WTC11 (cell line): ENCODE data around the gene SLC35F1.

Source experiments
- ATF1 ChIP-seq: sonication (generic); formaldehyde crosslinking; IDR thresholded peaks from 2 replicates; pipeline ENCODE4 v1.8.1; 2023; ENCODE audit warnings: mild to moderate bottlenecking, moderate library complexity, missing genetic modification reagents
- GABPB1 ChIP-seq: sonication (generic); formaldehyde crosslinking; IDR thresholded peaks from 2 replicates; pipeline ENCODE4 v1.8.1; 2023; ENCODE audit warnings: mild to moderate bottlenecking, missing genetic modification reagents
- SP1 ChIP-seq: sonication (generic); formaldehyde crosslinking; conservative IDR thresholded peaks from 2 replicates; pipeline ENCODE4 v1.8.1; 2022; ENCODE audit warnings: missing genetic modification reagents
- ZNF317 ChIP-seq: sonication (generic); formaldehyde crosslinking; IDR thresholded peaks from 2 replicates; pipeline ENCODE4 v1.8.1; 2023; ENCODE audit warnings: low read depth, mild to moderate bottlenecking, moderate library complexity, missing genetic modification reagents, borderline replicate concordance
- ZNF671 ChIP-seq: fragments of 250-450 bp; sonication (Bioruptor Pico); IDR thresholded peaks from 2 replicates; pipeline ENCODE4 v1.8.0; 2021; ENCODE audit warnings: mild to moderate bottlenecking
- TF ChIP-seq, protein P1 (sequence below): sonication (generic); formaldehyde crosslinking; IDR thresholded peaks from 2 replicates; pipeline ENCODE4 v1.8.0; 2022; ENCODE audit warnings: missing genetic modification reagents
- TF ChIP-seq, protein P2 (sequence below): fragments of 200-600 bp; IDR thresholded peaks from 2 replicates; pipeline ENCODE4 v1.8.0; 2022; ENCODE audit warnings: antibody characterized with exemption
- TF ChIP-seq, protein P3 (sequence below): sonication (generic); formaldehyde crosslinking; IDR thresholded peaks from 2 replicates; pipeline ENCODE4 v1.8.1; 2022; ENCODE audit warnings: missing genetic modification reagents, borderline replicate concordance
- TF ChIP-seq, protein P4 (sequence below): sonication (generic); formaldehyde crosslinking; IDR thresholded peaks from 2 replicates; pipeline ENCODE4 v1.8.1; 2023; ENCODE audit warnings: mild to moderate bottlenecking, missing genetic modification reagents, moderate library complexity
- TF ChIP-seq, protein P5 (sequence below): sonication (generic); formaldehyde crosslinking; IDR thresholded peaks from 2 replicates; pipeline ENCODE4 v1.8.1; 2022; ENCODE audit warnings: low read depth, mild to moderate bottlenecking, moderate library complexity, missing genetic modification reagents, borderline replicate concordance
- TF ChIP-seq, protein P6 (sequence below): sonication (generic); formaldehyde crosslinking; IDR thresholded peaks from 2 replicates; pipeline ENCODE4 v1.8.0; 2023; ENCODE audit warnings: missing genetic modification reagents
- TF ChIP-seq, protein P7 (sequence below): sonication (generic); formaldehyde crosslinking; conservative IDR thresholded peaks from 2 replicates; pipeline ENCODE4 v1.8.1; 2022; ENCODE audit warnings: mild to moderate bottlenecking, missing genetic modification reagents
- TF ChIP-seq, protein P8 (sequence below): sonication (generic); formaldehyde crosslinking; IDR thresholded peaks from 2 replicates; pipeline ENCODE4 v1.8.1; 2023; ENCODE audit warnings: mild to moderate bottlenecking, missing genetic modification reagents
- TF ChIP-seq, protein P9 (sequence below): sonication (generic); formaldehyde crosslinking; IDR thresholded peaks from 2 replicates; pipeline ENCODE4 v1.8.0; 2022; ENCODE audit warnings: mild to moderate bottlenecking, missing genetic modification reagents

DNA sequence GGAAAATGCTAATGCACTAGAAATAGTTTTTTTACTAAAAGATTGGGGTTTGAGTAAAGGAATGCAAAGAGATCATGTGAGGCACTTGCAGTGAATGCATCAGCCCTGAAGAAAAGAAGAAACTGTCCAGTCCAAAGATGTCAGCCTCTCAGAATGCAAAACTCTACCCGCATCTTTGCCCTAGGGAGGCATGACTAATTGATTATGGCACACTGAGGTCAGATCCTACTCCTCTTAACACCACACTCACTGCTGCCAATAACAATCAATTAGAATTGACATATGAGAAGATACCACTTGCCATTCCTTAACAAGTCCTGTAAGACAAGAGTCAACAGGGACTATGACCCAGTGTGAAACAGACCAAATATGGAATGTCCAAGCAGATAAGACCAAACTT is 378.7 kb downstream of the SLC35F1 start:
- TF ChIP-seq, protein P1, sequence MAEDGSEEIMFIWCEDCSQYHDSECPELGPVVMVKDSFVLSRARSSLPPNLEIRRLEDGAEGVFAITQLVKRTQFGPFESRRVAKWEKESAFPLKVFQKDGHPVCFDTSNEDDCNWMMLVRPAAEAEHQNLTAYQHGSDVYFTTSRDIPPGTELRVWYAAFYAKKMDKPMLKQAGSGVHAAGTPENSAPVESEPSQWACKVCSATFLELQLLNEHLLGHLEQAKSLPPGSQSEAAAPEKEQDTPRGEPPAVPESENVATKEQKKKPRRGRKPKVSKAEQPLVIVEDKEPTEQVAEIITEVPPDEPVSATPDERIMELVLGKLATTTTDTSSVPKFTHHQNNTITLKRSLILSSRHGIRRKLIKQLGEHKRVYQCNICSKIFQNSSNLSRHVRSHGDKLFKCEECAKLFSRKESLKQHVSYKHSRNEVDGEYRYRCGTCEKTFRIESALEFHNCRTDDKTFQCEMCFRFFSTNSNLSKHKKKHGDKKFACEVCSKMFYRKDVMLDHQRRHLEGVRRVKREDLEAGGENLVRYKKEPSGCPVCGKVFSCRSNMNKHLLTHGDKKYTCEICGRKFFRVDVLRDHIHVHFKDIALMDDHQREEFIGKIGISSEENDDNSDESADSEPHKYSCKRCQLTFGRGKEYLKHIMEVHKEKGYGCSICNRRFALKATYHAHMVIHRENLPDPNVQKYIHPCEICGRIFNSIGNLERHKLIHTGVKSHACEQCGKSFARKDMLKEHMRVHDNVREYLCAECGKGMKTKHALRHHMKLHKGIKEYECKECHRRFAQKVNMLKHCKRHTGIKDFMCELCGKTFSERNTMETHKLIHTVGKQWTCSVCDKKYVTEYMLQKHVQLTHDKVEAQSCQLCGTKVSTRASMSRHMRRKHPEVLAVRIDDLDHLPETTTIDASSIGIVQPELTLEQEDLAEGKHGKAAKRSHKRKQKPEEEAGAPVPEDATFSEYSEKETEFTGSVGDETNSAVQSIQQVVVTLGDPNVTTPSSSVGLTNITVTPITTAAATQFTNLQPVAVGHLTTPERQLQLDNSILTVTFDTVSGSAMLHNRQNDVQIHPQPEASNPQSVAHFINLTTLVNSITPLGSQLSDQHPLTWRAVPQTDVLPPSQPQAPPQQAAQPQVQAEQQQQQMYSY: no peak
- TF ChIP-seq, protein P2, sequence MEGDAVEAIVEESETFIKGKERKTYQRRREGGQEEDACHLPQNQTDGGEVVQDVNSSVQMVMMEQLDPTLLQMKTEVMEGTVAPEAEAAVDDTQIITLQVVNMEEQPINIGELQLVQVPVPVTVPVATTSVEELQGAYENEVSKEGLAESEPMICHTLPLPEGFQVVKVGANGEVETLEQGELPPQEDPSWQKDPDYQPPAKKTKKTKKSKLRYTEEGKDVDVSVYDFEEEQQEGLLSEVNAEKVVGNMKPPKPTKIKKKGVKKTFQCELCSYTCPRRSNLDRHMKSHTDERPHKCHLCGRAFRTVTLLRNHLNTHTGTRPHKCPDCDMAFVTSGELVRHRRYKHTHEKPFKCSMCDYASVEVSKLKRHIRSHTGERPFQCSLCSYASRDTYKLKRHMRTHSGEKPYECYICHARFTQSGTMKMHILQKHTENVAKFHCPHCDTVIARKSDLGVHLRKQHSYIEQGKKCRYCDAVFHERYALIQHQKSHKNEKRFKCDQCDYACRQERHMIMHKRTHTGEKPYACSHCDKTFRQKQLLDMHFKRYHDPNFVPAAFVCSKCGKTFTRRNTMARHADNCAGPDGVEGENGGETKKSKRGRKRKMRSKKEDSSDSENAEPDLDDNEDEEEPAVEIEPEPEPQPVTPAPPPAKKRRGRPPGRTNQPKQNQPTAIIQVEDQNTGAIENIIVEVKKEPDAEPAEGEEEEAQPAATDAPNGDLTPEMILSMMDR: no peak
- TF ChIP-seq ATF1 (CRISPR knock-in tag): no peak
- TF ChIP-seq, protein P3, sequence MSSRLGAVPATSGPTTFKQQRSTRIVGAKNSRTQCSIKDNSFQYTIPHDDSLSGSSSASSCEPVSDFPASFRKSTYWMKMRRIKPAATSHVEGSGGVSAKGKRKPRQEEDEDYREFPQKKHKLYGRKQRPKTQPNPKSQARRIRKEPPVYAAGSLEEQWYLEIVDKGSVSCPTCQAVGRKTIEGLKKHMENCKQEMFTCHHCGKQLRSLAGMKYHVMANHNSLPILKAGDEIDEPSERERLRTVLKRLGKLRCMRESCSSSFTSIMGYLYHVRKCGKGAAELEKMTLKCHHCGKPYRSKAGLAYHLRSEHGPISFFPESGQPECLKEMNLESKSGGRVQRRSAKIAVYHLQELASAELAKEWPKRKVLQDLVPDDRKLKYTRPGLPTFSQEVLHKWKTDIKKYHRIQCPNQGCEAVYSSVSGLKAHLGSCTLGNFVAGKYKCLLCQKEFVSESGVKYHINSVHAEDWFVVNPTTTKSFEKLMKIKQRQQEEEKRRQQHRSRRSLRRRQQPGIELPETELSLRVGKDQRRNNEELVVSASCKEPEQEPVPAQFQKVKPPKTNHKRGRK: no peak
- no peak for TF ChIP-seq GABPB1 (CRISPR knock-in tag)
- TF ChIP-seq, protein P4, sequence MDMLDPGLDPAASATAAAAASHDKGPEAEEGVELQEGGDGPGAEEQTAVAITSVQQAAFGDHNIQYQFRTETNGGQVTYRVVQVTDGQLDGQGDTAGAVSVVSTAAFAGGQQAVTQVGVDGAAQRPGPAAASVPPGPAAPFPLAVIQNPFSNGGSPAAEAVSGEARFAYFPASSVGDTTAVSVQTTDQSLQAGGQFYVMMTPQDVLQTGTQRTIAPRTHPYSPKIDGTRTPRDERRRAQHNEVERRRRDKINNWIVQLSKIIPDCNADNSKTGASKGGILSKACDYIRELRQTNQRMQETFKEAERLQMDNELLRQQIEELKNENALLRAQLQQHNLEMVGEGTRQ (CRISPR knock-in tag): no peak
- no peak for TF ChIP-seq ZNF317
- TF ChIP-seq, protein P5, sequence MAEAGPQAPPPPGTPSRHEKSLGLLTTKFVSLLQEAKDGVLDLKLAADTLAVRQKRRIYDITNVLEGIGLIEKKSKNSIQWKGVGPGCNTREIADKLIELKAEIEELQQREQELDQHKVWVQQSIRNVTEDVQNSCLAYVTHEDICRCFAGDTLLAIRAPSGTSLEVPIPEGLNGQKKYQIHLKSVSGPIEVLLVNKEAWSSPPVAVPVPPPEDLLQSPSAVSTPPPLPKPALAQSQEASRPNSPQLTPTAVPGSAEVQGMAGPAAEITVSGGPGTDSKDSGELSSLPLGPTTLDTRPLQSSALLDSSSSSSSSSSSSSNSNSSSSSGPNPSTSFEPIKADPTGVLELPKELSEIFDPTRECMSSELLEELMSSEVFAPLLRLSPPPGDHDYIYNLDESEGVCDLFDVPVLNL: no peak
- TF ChIP-seq, protein P6, sequence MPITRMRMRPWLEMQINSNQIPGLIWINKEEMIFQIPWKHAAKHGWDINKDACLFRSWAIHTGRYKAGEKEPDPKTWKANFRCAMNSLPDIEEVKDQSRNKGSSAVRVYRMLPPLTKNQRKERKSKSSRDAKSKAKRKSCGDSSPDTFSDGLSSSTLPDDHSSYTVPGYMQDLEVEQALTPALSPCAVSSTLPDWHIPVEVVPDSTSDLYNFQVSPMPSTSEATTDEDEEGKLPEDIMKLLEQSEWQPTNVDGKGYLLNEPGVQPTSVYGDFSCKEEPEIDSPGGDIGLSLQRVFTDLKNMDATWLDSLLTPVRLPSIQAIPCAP (CRISPR knock-in tag): no peak
- TF ChIP-seq ZNF671 (CRISPR knock-in tag): no peak
- TF ChIP-seq, protein P7, sequence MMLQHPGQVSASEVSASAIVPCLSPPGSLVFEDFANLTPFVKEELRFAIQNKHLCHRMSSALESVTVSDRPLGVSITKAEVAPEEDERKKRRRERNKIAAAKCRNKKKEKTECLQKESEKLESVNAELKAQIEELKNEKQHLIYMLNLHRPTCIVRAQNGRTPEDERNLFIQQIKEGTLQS: no peak
- TF ChIP-seq SP1 (CRISPR knock-in tag): no peak
- TF ChIP-seq, protein P8, sequence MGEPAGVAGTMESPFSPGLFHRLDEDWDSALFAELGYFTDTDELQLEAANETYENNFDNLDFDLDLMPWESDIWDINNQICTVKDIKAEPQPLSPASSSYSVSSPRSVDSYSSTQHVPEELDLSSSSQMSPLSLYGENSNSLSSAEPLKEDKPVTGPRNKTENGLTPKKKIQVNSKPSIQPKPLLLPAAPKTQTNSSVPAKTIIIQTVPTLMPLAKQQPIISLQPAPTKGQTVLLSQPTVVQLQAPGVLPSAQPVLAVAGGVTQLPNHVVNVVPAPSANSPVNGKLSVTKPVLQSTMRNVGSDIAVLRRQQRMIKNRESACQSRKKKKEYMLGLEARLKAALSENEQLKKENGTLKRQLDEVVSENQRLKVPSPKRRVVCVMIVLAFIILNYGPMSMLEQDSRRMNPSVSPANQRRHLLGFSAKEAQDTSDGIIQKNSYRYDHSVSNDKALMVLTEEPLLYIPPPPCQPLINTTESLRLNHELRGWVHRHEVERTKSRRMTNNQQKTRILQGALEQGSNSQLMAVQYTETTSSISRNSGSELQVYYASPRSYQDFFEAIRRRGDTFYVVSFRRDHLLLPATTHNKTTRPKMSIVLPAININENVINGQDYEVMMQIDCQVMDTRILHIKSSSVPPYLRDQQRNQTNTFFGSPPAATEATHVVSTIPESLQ (CRISPR knock-in tag): no peak
- TF ChIP-seq, protein P9, sequence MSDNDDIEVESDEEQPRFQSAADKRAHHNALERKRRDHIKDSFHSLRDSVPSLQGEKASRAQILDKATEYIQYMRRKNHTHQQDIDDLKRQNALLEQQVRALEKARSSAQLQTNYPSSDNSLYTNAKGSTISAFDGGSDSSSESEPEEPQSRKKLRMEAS: no peak
